ENCODE results near the gene ZBTB46.

DNA sequence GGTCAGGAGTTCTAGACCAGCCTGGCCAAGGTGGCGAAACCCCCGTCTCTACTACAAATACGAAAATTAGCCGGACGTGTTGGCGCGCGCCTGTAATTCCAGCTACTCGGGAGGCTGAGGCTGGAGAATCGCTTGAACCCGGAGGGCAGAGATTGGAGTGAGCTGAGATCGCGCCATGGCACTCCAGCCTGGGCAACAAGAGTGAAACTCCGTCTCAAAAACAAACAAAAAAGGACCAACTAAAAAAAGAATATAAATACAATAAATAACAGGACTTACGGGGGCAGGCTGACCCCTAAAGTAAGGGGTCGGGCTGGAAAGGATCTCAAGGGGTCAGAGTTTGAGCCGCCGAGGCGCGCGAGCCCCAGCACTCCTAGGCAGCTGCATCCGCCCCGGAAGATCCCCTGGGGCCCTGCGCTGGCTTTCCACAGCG is 33.5 kb upstream of the ZBTB46 start:
- TF ChIP-seq, protein P1, sequence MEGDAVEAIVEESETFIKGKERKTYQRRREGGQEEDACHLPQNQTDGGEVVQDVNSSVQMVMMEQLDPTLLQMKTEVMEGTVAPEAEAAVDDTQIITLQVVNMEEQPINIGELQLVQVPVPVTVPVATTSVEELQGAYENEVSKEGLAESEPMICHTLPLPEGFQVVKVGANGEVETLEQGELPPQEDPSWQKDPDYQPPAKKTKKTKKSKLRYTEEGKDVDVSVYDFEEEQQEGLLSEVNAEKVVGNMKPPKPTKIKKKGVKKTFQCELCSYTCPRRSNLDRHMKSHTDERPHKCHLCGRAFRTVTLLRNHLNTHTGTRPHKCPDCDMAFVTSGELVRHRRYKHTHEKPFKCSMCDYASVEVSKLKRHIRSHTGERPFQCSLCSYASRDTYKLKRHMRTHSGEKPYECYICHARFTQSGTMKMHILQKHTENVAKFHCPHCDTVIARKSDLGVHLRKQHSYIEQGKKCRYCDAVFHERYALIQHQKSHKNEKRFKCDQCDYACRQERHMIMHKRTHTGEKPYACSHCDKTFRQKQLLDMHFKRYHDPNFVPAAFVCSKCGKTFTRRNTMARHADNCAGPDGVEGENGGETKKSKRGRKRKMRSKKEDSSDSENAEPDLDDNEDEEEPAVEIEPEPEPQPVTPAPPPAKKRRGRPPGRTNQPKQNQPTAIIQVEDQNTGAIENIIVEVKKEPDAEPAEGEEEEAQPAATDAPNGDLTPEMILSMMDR (IDR thresholded peaks at IDR 0.05): peak in 1 of 6 experiments; percentile 12
- TF ChIP-seq POLR2A (IDR thresholded peaks at IDR 0.05): no peak

Measured in thyroid gland (tissue), 4 donors.